NCI-H187 treated with DMSO at 0.1 percent for 48 hours (cell line): ENCODE data around the gene KCNMB2.
A peak's percentile ranks its signal among the peaks of the same experiment; 100 is the strongest.

Experiments
- DNase-seq: peaks from one replicate; lab custom pipeline; 2025; lab: John Stamatoyannopoulos, UW

Gene KCNMB2

DNA sequence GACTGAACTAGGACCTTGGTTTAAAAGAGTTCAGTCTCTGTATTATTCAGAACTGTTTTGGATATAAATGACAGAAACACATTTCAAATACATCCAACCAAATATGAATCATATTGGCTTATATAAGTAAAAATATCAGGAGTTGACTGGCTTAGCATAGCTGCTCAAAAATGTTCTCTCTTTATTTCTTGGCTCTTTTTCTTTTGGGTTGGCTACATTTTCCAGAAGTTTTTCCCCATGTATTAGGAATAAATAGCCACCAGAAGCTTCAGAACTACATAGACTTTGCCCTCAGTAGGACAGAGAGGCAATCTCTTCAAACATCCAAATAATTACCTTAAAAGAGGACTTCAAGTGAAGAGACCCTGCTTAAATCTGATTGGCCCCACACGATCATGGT, 32.7 kb downstream of the KCNMB2 start:
- DNase-seq = no peak

DNA sequence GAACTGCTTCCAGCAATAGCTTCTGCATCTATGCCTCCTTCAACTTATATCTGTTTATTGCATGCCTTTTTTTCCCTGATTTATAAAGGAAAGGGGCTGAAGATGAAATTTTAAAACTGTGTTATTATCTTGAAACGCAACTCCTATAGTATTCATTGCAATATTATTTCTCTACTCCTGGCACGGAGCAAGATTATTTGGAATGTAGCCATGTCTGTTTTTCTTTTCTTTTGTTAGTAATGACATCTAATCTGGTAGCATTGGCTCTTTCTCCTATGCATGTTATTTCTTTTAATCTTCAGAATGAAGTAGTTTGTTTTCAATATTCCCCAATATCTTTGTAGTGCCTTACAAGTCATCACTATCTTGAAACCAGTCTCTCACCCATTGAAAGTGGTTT, 33.6 kb downstream of the KCNMB2 start:
- no peak for DNase-seq

DNA sequence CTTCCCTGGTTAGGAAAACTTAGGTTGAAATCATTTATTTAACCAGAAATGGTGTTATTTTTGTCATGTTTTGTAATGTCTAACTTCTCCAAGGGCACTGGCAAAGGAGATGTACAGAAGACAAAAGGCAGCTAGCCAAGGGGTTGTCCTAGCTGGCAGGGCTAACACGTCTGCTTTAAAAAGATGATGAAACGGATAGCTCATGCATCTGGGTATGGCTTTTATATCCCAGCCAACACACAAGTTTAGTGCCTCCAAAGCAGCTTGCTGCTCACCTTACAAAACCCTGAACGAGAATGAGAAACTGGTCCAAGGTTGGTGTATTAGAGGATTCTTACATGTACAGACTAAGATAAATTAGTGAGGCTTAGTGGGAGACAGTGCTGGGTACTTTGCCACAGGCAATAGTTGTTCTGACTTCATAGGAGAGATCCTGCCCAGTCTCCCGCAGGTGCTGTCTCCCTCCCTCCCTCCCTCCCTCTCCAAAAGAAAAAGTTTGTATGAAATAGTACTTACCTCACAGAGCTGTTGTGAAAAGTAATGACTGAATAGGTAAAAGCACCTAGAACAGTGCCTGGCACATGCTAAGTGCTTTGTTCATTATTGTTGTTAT, 47.8 kb downstream of the KCNMB2 start:
- DNase-seq = no peak

DNA sequence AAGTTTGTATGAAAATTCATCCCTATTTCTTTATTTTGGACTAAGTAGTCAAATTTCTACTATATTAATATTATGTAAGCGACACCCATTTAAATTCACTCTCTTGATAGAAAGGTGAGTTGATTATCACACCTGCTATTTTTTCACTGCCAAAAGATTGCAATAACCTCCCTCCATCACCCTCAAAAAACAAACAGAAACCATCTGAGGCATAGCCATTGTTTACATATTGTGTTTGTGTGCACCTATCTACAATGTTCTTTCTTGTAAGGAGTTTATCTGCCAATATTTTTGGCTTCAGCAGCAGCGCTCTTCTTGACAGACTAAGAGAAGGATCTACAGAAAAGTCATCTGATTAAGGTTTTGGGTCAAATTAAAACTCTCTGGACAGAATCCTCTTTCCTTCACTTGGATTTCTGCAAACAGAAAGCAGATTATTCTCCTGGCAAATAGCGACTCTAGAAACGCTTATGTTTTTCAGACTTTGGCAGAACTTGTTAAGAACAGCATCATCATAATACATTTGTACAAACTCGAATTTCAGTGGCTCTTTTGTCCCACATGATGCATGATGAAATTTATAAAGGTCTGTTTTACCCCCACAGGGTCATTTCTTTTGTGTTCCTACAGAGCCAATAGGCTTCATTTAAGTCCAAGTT, 48.6 kb downstream of the KCNMB2 start:
- no peak for DNase-seq

DNA sequence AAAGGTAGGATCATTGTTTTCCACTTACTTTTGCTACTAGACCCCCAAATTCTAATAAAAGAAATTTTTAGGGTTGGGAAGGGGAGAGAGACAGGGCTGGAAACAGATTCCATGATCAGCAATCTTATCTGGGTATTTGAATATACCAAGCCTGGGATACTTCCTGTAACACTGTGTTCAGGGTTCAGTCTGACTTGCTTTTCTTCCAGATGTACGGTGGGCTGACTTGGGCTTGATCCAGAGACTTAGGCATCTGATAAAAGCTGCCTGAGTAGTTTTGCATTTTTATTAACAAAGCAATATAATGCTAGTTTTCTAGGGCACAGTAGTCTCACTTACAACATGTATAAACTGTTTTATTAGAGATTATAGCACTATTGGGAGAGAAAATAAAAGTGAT, 49.2 kb downstream of the KCNMB2 start:
- no peak for DNase-seq

DNA sequence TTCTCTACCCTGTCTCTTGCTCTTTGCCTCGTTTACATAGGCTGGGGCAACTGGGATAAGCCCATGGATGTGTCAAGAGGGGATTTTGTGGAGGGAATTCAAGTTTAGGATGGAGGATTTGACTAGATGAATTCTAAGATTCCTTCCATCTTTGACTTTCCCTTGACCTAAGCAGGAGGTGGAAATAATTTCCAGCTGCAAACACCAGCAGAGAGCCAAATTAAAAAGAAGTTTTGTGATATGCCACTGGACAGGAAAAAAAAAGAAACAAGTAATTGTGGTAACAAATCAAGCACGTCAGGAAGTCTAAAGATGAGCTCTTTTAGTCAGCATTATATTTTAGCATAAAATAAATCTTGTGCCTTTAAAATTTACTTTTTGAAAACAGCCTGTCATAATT, 49.8 kb downstream of the KCNMB2 start:
- no peak for DNase-seq

DNA sequence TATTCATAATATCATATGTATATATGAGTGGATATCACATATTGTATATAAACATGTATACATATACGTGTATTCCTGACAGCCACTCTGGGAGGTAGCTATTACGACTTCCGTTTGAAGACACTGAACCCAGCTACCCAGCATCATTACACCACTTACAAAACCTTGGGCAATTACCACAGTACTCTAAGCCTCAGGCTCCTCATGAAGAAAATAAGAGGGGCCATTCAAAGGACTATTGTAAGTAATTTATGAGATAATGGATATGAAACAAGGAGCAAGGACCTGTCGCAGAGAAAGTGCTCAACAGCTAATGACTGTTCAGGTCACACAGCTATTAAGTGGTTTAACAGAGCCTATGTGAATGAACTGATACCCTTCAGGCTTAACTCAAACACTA, 52.4 kb downstream of the KCNMB2 start:
- peak; percentile 34 for DNase-seq

DNA sequence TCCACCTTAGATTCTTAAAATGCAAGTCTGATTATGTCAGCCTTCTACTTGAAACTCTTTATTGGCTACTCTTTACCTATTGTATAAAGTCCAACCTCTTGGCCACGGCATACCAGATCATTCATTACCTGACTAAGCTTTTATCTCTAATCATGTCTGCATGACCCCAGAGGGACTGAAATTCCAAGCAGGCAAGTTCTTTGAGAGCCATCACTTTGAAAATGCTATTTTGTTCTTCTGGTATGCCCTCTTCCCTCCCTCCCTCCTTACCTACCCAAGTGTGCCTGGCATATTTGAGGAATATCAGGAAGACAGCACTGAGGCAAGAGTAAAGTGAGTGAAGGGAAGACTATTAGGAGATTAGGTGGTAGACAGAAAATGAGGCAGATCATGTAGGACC, 57.5 kb downstream of the KCNMB2 start:
- no peak for DNase-seq

DNA sequence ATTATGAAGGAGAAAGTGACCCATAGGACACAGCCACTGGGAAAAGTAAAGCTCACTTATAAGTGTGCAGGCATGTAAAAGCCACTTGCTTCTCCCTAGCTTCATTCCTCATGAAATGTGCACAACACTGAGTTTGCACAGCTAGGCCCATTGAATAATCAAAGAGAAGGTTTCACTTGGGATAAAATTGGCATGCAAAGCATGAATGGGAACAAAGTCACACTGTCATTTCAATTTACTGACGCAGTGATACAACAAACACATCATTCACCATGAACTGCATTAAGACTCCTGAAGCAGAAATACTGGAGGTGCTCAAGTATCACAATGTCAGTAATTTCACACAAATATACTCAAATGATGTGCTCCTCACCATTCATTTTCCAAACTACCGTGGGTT, 61.1 kb downstream of the KCNMB2 start:
- no peak for DNase-seq

DNA sequence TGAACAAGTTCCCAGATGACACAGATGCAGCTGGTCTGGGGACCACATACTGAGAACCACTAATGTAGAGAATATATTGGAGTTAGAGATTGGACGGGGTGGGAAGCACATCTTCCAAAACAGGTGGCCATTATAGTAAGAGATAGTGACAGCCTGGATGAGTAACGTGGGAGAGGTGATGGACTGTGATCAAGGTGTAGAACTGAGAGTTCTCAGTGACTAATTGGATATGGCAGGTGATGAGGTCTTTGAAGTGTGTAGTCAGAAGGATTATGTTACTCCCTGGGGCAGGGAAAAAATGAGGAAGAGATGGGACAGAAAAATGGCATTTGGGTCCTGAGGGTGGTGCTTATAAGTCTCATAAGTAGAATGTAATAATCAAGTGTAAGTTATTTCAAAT, 66.6 kb downstream of the KCNMB2 start:
- peak; percentile 94 for DNase-seq

DNA sequence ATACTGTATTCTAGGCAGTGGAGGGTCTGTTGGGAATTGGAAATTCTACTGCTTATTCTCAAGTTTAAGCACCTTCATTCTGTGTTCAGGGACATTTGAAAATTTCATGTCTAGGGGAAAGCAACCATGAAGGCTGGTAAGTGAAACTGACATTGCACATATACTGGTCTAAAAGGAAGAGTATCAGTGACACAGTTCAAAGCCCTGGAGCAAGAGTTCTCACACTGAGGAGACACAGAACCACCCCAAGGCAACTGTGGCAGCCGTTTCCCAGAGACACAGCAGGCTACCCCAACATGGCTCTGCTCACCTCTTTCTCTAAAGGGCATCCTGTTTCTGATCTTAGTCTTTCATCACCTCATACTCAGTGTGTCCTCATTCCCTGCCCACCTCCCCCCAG, 67.5 kb downstream of the KCNMB2 start:
- DNase-seq = no peak

DNA sequence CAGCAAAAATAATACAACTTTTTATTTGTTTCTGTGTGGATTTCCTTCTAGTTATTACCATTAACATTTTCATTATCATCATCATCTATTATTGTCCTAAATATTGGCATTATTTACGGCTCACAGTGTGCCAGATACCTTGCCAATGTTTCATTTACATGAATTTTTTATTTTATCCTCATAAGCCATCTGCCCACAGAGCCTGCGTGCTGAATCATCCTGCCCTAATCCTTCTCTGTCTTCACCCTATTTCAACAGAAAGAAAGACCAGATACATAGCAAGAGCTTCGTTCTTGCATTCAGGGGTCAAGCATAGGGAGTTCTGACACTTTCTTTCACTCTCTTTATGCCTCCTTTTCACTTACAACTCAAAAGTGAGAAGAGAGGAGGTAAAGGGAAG, 82.0 kb downstream of the KCNMB2 start:
- DNase-seq = no peak

DNA sequence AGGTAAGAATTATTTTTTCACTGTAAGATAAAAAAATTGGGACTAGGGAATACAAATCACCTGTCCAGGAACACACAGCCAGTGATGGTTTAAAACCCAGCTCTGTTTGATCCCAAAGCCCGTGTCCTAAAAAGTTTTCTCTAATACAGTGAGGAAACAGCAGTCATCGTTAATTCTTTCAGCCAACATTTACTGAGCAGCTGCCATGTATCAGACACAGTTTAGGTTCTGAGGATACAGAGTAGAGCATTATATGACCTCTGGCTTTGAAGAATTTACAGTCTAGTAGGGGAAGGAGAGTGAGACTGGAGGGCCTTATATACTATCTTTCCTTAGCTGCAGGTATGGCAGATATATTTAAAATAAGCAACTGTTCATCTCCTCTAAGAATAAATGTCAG, 82.7 kb downstream of the KCNMB2 start:
- no peak for DNase-seq

DNA sequence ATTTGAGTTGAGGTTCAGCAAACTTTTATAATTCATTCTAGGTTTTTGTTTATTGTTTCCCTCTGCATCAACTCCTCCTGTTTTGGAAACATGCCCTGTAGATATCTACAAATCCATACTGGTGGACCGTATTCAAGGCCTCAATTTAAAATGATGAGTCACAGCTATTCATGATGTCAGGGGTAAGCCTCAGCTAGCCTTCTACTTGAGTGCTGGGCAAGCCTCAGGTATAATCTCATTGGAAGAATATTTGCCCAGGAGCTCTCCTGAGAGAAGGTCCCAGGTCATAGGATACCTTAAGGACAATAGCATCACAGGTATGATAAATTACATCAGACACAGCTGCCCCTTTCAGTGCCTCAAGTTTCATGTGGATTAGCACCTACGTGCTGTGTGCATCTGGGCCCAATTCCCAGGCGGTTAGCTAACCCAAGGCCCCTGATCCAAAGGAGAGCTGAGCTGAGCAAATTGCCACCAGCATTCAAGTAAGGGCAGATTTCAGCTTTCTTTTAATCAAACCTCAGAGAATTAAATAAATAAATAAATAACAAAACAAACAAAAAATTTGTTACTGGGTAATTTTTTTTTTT, 87.5 kb downstream of the KCNMB2 start:
- DNase-seq = no peak

DNA sequence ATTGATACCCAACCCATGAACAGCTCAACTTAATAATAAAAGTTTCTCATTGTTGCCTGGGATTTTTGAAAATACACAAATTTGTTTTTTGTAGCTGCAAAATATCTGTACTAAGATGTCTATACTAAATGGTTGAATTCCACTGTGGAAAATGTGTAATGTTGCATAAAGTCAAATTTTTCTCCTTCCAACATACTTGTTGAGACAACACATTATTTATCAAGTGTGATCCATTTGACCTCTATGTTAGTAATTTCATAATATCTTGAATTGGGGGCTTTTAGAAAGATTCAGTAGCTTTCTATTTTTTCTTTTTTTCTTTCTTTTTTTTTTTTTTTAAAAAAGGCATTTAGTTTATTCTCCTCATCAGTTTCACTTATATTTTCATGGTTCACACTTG, 88.0 kb downstream of the KCNMB2 start:
- DNase-seq = no peak

DNA sequence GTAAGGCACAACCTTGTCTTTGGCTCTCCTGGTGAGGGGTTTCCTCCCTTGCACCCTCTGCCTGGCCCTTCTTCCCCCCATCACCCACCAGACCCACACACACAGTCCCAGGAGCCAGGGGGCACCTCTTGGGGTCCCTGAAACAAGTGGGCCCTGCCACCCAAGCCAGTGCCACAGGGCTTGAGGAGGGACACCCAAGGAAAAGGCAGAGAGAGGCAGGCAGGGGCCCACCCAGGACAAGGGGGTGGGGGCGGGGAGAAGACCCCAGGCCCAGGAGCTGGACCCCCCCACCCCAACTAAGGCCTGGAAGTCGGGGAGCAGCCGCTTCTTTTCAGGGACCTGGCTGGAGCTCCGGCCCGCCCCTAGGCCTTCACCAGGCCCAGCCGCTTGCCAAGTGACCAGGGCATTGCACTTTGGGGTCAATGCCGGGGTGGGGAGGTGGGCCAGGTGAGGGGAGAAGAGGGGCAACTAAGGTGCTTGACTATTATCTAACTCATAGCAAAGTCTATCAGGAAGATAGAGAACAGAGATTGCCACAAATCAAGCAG, 88.9 kb downstream of the KCNMB2 start:
- DNase-seq = no peak

DNA sequence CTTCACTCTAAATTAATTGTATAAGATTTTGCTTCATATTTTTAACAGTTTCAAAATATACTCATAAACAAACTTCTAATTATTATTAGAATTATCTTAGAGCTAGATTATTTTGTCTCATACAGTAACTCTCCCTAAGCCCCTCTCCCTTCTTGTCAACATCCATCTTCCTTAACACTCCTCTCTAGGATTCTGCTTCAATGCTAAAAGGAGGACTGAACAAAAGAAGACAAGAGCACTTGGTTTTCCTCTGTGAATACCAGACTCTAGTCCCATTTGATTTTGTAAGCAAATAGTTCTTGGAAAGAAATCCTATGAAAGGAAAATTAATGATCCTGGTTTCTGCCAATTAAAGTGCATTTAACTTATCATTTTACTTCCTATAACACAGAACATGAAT, 91.8 kb downstream of the KCNMB2 start:
- DNase-seq = peak; percentile 40

DNA sequence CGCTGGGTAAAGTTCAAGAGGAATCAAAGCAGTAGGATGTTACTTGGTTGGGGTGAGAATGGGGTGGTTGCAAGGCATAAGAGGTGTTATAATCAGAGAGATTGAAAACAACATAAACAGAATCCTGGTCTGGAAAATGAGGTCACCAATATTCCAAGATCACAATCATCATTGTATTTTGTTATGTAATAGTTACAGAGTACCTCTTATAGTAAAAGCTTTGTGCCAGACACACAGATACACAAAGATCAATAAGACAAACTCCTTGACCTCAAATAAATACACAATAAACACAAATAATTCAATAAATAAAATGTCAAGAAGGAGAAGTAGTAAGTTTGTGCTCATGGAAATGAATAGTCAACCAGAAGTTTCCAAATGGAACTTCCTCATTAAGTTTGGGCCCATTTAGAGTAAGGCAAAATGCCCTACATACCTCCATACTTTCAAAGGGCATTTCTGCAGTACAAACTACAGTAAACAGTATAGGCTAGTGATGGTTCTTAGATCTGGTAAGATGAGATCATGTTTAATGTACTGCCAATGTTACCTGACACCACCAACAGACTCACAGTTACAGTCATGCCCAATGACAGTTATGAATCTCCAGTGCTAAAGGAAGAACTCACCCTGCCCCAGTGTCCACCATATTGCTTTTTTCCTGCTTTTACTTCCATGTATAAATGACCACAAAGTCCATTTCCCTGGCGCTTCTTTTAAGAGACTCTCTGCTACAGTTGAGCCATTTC, 93.4 kb downstream of the KCNMB2 start:
- DNase-seq = no peak

DNA sequence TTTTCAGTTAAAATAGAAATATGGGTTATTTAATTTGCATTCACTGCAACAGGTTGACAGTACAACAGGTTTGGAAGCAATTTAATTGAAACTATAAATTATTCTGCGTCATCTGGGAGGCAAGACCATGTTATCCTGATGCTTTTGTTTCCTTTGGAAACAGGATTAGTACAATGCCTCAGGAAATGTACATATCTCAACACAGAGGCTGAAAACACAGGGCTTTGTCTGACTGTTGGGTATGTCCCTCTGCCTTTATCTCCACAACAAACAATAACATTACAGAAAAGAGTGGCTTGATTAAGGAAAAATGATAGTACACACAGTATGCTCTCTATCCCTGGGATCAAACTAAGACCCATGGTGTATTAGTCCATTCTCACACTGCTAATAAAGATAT, 95.7 kb downstream of the KCNMB2 start:
- no peak for DNase-seq

DNA sequence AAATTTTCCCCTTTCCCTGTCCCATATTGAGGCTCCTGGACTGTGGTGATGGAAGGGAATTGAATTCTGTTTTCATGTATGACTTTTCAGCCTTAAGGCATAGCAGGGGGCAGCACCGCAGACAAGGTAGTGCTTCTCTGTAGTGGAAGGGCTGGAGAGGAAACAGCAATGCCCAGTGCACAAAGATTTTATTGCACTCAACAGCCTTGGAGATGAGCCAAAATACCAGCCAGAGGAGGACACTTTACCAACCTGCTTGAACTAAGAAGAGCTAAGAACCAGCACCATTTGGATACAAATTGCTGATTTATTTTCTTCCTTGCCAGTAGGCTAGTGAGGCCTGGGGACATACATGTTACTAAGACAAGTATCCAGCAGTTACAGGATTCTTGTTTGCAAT, 98.7 kb downstream of the KCNMB2 start:
- DNase-seq = peak; percentile 39

DNA sequence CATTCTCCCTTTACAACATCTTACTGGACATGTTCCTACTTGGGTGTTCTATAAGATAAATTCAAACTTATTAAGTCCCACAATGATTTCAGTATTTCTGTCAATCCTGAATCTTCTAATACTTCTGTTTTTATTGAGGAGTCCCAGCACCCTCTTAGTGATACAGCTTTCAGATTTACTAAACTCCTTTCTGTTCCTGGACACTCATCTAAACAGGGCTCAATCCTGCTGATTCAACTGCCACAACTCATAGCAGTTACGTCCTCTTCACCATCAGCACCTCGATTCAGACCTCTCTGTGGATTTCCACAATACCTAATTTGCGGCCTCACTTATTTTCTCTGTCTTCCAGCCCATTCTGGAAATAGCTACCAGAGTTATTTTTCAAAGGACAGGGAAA, 101.6 kb downstream of the KCNMB2 start:
- DNase-seq = no peak

DNA sequence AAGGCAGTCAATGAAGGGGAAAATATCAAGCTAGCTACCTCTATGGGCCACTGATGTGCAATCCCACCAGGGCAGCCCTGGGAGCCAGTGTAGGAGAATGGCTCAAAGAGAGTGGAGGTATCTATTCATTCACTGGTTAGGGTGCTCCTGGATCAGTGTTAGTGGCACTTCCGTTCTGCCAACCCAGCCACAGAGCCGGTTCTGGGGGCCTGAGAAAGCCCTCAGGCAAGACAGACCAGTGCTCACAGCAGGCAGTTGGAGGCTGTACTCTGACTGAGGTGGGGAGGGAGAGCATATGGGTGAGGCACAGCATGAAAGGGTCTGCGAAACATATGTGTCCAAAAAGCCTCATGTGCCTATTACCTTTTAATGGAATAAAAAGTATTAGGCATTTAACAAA, 109.3 kb downstream of the KCNMB2 start:
- no peak for DNase-seq
